Suprapubic skin (tissue), 4 donors: ENCODE results near the gene TMEM213. TPM values are rescaled to one million over a fixed set of nuclear protein-coding genes. Genes with fewer than 3 reads are reported as not detected.

Experiments
- total RNA-seq, 4 donors: library from RNA; depleted of rRNA; stranded (reverse); fragments of >200 nt; gene quantifications; one replicate each; pipeline ENCODE4 v1.1.0, GENCODE V29; 2016

TMEM213 gene
- total RNA-seq, 4 donors from 2014 or later = 11.4 to 20.8 (median 14.8) TPM

Other genes with a start within 250 kb of the TMEM213 start
- gene SVOPL, start 96.6 kb upstream of the TMEM213 start, total RNA-seq = 1 to 10 TPM in 1 of 4 donors, under 1 TPM in 2, not detected in 1; 0.19 to 1.9 (median 0.86) TPM
- gene ATP6V0A4, start 202 bp downstream of the TMEM213 start, total RNA-seq = 10 to 100 TPM; 16.6 to 37.2 (median 28.4) TPM
- gene KIAA1549, start 183.4 kb downstream of the TMEM213 start, total RNA-seq = 1 to 10 TPM in 3 of 4 donors, under 1 TPM in 1; 0.83 to 2.1 (median 1.5) TPM
- 10 to 100 TPM; 22.1 to 44.6 (median 22.5) TPM for gene ZC3HAV1L, start 238.0 kb downstream of the TMEM213 start, total RNA-seq